ENCODE data around the gene FBXO15.

- TF ChIP-seq EZH2 (optimal IDR thresholded peaks at IDR 0.05; ENCODE audit: low read depth, low read length) (no peak), CTCF (IDR thresholded peaks at IDR 0.05; ENCODE audit: low read length) (peak; percentile 87)
These were observed 48.8 kb upstream of the FBXO15 start for GRCh38 chr18:74196220-74197119.

Data from MM.1S (cell line).